GM23248 (cell line): ENCODE measurements around the gene TRAFD1.

Experiments
- EZH2 ChIP-seq: fragments of 200-600 bp; sonication (generic); IDR thresholded peaks from 2 replicates; pipeline ENCODE4 v1.6.1; 2018; ENCODE audit warnings: antibody characterized with exemption, mild to moderate bottlenecking; ENCODE audit not compliant: insufficient read depth, poor library complexity, severe bottlenecking
- EZH2phosphoT487 ChIP-seq: fragments of 200-600 bp; sonication (generic); IDR thresholded peaks from 2 replicates; pipeline ENCODE4 v1.6.1; 2018; ENCODE audit warnings: antibody characterized with exemption, moderate library complexity, mild to moderate bottlenecking, low read depth; ENCODE audit not compliant: insufficient read depth

- TF ChIP-seq EZH2 (no peak), EZH2phosphoT487 (no peak)
Measured at GRCh38 chr12:112131686-112132085, 6.3 kb downstream of the TRAFD1 start.
